Peyer's patch (tissue), 4 donors: ENCODE measurements around the gene TP53I11.

Experiments
- POLR2A ChIP-seq, 2 donors: fragments of 450-650 bp; IDR thresholded peaks; one replicate each; pipeline ENCODE4 v1.5.1; 2017; ENCODE audit warnings: antibody characterized with exemption in 2 of 2, mild to moderate bottlenecking in 2 of 2, moderate library complexity in 2 of 2
- TF ChIP-seq, protein P1 (sequence below), 6 experiments: fragments of 450-650 bp in 4 of 6; fragments of 200-600 bp in 2 of 6; sonication (generic) in 1 of 6; IDR thresholded peaks; one replicate each; pipeline ENCODE4 v1.5.1; 2017 to 2019; ENCODE audit warnings: antibody characterized with exemption in 6 of 6, mild to moderate bottlenecking in 3 of 6, moderate library complexity in 1 of 6

DNA sequence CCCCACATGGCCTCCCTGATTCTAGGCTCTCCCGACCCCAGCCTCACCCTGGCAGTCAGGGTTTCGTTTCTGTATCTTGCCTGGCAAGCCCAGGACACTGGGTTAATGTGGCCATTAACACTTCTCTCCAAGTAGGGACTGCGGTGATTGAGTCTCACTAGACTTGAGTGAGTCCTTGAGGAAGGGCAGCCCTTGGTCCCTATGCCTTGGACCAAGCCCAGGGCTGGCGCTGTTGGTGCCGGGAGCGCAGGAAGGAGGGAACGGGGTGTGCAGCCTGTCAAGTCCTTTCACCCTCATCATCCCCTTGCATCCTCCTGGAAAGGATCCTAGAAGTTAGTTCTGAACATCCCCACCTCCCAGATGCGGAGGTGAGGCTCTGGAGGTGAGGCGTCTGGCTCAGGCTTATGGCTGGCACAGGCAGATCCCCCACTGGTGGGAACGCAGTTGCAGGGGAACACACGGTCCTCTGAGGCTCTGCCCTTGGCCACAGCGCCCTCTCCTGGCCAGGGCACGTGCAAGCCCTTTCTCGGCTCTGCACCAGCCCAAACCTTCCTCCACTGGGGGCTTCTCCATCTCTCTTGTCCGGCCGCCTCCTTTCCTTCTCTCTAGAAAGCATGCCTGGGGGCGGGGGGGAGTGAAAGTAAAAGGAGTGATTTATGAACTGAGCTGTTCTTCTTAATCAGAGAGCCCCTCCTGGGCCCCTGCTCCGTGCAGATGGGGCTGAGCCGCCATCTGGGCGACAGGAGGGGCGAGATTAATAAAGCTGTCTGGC, 56.7 kb downstream of the TP53I11 start:
- TF ChIP-seq, protein P1, sequence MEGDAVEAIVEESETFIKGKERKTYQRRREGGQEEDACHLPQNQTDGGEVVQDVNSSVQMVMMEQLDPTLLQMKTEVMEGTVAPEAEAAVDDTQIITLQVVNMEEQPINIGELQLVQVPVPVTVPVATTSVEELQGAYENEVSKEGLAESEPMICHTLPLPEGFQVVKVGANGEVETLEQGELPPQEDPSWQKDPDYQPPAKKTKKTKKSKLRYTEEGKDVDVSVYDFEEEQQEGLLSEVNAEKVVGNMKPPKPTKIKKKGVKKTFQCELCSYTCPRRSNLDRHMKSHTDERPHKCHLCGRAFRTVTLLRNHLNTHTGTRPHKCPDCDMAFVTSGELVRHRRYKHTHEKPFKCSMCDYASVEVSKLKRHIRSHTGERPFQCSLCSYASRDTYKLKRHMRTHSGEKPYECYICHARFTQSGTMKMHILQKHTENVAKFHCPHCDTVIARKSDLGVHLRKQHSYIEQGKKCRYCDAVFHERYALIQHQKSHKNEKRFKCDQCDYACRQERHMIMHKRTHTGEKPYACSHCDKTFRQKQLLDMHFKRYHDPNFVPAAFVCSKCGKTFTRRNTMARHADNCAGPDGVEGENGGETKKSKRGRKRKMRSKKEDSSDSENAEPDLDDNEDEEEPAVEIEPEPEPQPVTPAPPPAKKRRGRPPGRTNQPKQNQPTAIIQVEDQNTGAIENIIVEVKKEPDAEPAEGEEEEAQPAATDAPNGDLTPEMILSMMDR (IDR thresholded peaks at IDR 0.05) = peak; percentile 30 to 80 (median 67)
- no peak for TF ChIP-seq POLR2A (IDR thresholded peaks at IDR 0.05)
